OCI-LY1 (cell line): Measurements from ENCODE around the gene ADAMTS15.

ENCODE experiments used
- EZH2 ChIP-seq: fragments of 200-600 bp; sonication (generic), shearing (Covaris generic); IDR thresholded peaks from 2 replicates; pipeline ENCODE4 v1.8.0; 2017; ENCODE audit warnings: borderline replicate concordance, mixed run types, mild to moderate bottlenecking, antibody characterized with exemption, low read length, moderate library complexity, mixed read lengths
- TF ChIP-seq, protein P1 (sequence below): fragments of 200-600 bp; sonication (generic), shearing (Covaris generic); IDR thresholded peaks from 2 replicates; pipeline ENCODE4 v1.5.1; 2017; ENCODE audit warnings: mild to moderate bottlenecking, antibody characterized with exemption, low read length, moderate library complexity, mixed read lengths

DNA sequence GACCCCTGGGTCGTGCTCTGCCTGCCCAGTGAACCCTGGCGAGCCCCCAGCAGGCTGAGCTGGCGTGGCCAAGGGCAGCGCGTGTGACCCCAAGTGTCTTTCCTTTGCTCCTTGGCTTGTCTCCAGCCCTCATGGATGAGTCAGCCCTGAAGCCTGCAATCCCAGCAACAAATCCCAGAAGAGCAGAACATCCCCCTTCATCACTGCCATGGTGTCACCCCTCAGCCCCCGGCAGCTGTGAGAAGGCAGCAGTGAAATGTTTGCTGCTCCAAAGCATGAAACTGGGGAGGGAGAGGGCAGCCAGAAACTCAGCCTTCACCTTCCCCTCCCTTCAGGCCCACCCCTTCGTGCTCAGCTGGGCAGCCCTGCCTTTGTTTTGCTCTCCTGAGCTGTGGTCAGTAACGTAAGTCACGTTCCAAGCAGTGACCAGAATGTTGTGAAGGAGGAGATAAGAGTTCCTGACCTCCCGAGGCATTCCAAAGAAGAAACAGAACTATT is 29.8 kb downstream of the ADAMTS15 start:
- TF ChIP-seq, protein P1, sequence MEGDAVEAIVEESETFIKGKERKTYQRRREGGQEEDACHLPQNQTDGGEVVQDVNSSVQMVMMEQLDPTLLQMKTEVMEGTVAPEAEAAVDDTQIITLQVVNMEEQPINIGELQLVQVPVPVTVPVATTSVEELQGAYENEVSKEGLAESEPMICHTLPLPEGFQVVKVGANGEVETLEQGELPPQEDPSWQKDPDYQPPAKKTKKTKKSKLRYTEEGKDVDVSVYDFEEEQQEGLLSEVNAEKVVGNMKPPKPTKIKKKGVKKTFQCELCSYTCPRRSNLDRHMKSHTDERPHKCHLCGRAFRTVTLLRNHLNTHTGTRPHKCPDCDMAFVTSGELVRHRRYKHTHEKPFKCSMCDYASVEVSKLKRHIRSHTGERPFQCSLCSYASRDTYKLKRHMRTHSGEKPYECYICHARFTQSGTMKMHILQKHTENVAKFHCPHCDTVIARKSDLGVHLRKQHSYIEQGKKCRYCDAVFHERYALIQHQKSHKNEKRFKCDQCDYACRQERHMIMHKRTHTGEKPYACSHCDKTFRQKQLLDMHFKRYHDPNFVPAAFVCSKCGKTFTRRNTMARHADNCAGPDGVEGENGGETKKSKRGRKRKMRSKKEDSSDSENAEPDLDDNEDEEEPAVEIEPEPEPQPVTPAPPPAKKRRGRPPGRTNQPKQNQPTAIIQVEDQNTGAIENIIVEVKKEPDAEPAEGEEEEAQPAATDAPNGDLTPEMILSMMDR = no peak
- no peak for TF ChIP-seq EZH2
